H1 (cell line): Measurements from ENCODE around the gene CYYR1. TPM values are rescaled to one million over a fixed set of nuclear protein-coding genes. Genes with fewer than 3 reads are reported as not detected.

Source experiments
- CTCF ChIA-PET: fragments of 300-600 bp; sonication (Branson Sonifier 250); formaldehyde crosslinking; loops from one replicate; lab custom pipeline; 2021; ENCODE audit not compliant: partially characterized antibody; lab: Charles Lee
- POLR2A ChIA-PET: fragments of 300-600 bp; sonication (Branson Sonifier 250); formaldehyde crosslinking; loops from one replicate; lab custom pipeline; 2021; ENCODE audit warnings: inconsistent platforms; ENCODE audit not compliant: partially characterized antibody; lab: Charles Lee
- DNase-seq, 2 experiments: peaks; one replicate each; pipeline versions ENCODE4 v3.0.0 to v3.0.0-alpha.2; 2010 to 2022; ENCODE audit warnings: low spot score in 2 of 2, low read depth in 1 of 2, mixed read lengths in 1 of 2
- FAIRE-seq: peaks from 2 replicates; lab custom pipeline; 2011; peaks lifted over from hg19 to GRCh38; lab: Jason Lieb, UNC
- H2AFZ ChIP-seq: 2 replicates; pipeline ENCODE4 v1.8.1; 2012; ENCODE audit warnings: low read length, inconsistent platforms
- H2AK5ac ChIP-seq: 2 replicates; pipeline ENCODE4 v1.6.1; 2013; ENCODE audit warnings: low read depth, low read length
- H2BK120ac ChIP-seq: replicated peaks from 2 replicates; pipeline ENCODE3; 2013; ENCODE audit warnings: low read depth, low read length, inconsistent platforms
- H2BK12ac ChIP-seq: 2 replicates; pipeline ENCODE4 v1.6.1; 2013; ENCODE audit warnings: low read depth, low read length
- H2BK15ac ChIP-seq: 2 replicates; pipeline ENCODE4 v1.6.1; 2013; ENCODE audit warnings: low read length
- H2BK20ac ChIP-seq: 2 replicates; pipeline ENCODE4 v1.6.1; 2013; ENCODE audit warnings: low read length
- H2BK5ac ChIP-seq: 2 replicates; pipeline ENCODE4 v1.6.1; 2013; ENCODE audit warnings: low read depth, low read length
- H3K14ac ChIP-seq: 2 replicates; pipeline ENCODE4 v1.6.1; 2013; ENCODE audit warnings: inconsistent platforms; ENCODE audit not compliant: insufficient read length
- H3K18ac ChIP-seq: 2 replicates; pipeline ENCODE4 v1.6.1; 2013; ENCODE audit warnings: low read length; ENCODE audit errors: extremely low read depth
- H3K23ac ChIP-seq: 2 replicates; pipeline ENCODE4 v1.6.1; 2013; ENCODE audit warnings: inconsistent platforms; ENCODE audit not compliant: insufficient read length
- H3K23me2 ChIP-seq: 2 replicates; pipeline ENCODE4 v1.6.1; 2013; ENCODE audit warnings: low read depth, low read length
- H3K27ac ChIP-seq: 2 replicates; pipeline ENCODE4 v1.6.1; 2011; ENCODE audit warnings: low read depth, low read length, inconsistent platforms
- H3K27me3 ChIP-seq, 4 experiments: replicated peaks in 1 of 4; 1 replicate in 1 of 4; 2 replicates in 3 of 4; pipeline versions ENCODE4 v1.6.1 to v1.8.1; 2011 to 2013; ENCODE audit warnings: low read length in 3 of 4, mild to moderate bottlenecking in 3 of 4, inconsistent platforms in 2 of 4, mixed read lengths in 2 of 4, moderate library complexity in 1 of 4; ENCODE audit not compliant: control insufficient read depth in 3 of 4, insufficient read depth in 3 of 4; ENCODE audit errors: extremely low read depth in 1 of 4
- H3K36me3 ChIP-seq, 4 experiments: 2 replicates each; pipeline versions ENCODE4 v1.6.1 to v1.8.1; 2011 to 2013; ENCODE audit warnings: mild to moderate bottlenecking in 4 of 4, low read length in 3 of 4, moderate library complexity in 2 of 4, control low read depth in 1 of 4, inconsistent platforms in 1 of 4; ENCODE audit not compliant: insufficient read depth in 4 of 4, control insufficient read depth in 2 of 4
- H3K4ac ChIP-seq: replicated peaks from 2 replicates; pipeline ENCODE3; 2013; ENCODE audit warnings: low read length, low read depth, mixed read lengths, inconsistent platforms; ENCODE audit not compliant: insufficient read length
- H3K4me1 ChIP-seq, 4 experiments: replicated peaks in 1 of 4; 1 replicate in 1 of 4; 2 replicates in 3 of 4; pipeline versions ENCODE4 v1.6.1 to v1.8.1; 2011 to 2013; ENCODE audit warnings: low read length in 3 of 4, inconsistent platforms in 2 of 4, mixed read lengths in 1 of 4; ENCODE audit not compliant: insufficient read depth in 4 of 4, control insufficient read depth in 3 of 4
- H3K4me2 ChIP-seq, 2 experiments: 2 replicates each; pipeline versions ENCODE4 v1.6.1 to v1.8.1; 2011 to 2013; ENCODE audit warnings: low read depth in 2 of 2, low read length in 2 of 2, control low read depth in 1 of 2, inconsistent platforms in 1 of 2, mild to moderate bottlenecking in 1 of 2; ENCODE audit not compliant: insufficient read depth in 1 of 2
- H3K4me3 ChIP-seq, 4 experiments: fragments of 200-600, 300-600 bp in 1 of 4; sonication (generic), shearing (Covaris generic), sonication (Bioruptor Twin) in 1 of 4; 2 replicates each; pipeline versions ENCODE4 v1.5.1 to v1.8.1; 2011 to 2016; ENCODE audit warnings: low read length in 4 of 4, low read depth in 3 of 4, control low read depth in 2 of 4, inconsistent platforms in 2 of 4, mild to moderate bottlenecking in 2 of 4, mixed read lengths in 1 of 4, moderate library complexity in 1 of 4; ENCODE audit not compliant: insufficient read depth in 2 of 4; ENCODE audit errors: extremely low read depth in 1 of 4
- H3K56ac ChIP-seq: replicated peaks from 2 replicates; pipeline ENCODE3; 2013; ENCODE audit warnings: low read depth, mild to moderate bottlenecking, mixed read lengths, low read length, inconsistent platforms; ENCODE audit not compliant: insufficient read length
- H3K79me1 ChIP-seq: 2 replicates; pipeline ENCODE4 v1.6.1; 2013; ENCODE audit warnings: low read depth, low read length, control low read depth
- H3K79me2 ChIP-seq, 2 experiments: 2 replicates each; pipeline versions ENCODE4 v1.6.1 to v1.8.1; 2012 to 2013; ENCODE audit warnings: low read length in 2 of 2, mild to moderate bottlenecking in 2 of 2, inconsistent platforms in 1 of 2; ENCODE audit not compliant: insufficient read depth in 2 of 2, control insufficient read depth in 1 of 2
- H3K9ac ChIP-seq, 4 experiments: replicated peaks in 1 of 4; 1 replicate in 1 of 4; 2 replicates in 3 of 4; pipeline versions ENCODE4 v1.6.1 to v1.8.1; 2011 to 2013; ENCODE audit warnings: low read depth in 3 of 4, low read length in 3 of 4, control low read depth in 2 of 4, mild to moderate bottlenecking in 2 of 4, moderate library complexity in 2 of 4, inconsistent platforms in 1 of 4; ENCODE audit errors: extremely low read depth in 1 of 4
- H3K9me3 ChIP-seq, 2 experiments: 2 replicates each; pipeline versions ENCODE4 v1.6.1 to v1.8.1; 2012 to 2013; ENCODE audit warnings: mild to moderate bottlenecking in 2 of 2, moderate library complexity in 2 of 2, control low read depth in 1 of 2, inconsistent platforms in 1 of 2, low read depth in 1 of 2, low read length in 1 of 2, mixed read lengths in 1 of 2; ENCODE audit not compliant: insufficient read depth in 2 of 2
- H4K20me1 ChIP-seq, 2 experiments: replicated peaks in 1 of 2; 2 replicates each; pipeline versions ENCODE3 to v1.8.1; 2011 to 2013; ENCODE audit warnings: inconsistent platforms in 2 of 2, low read length in 2 of 2, mild to moderate bottlenecking in 1 of 2; ENCODE audit not compliant: insufficient read depth in 2 of 2, control insufficient read depth in 1 of 2
- H4K5ac ChIP-seq: 2 replicates; pipeline ENCODE4 v1.6.1; 2013; ENCODE audit warnings: low read length, low read depth, mixed read lengths, inconsistent platforms; ENCODE audit not compliant: insufficient read length
- H4K8ac ChIP-seq: 2 replicates; pipeline ENCODE4 v1.8.0; 2013; ENCODE audit warnings: mild to moderate bottlenecking, moderate library complexity, low read length, inconsistent platforms; ENCODE audit not compliant: insufficient read depth; ENCODE audit errors: extremely low read depth
- H4K91ac ChIP-seq: replicated peaks from 2 replicates; pipeline ENCODE3; 2013; ENCODE audit warnings: low read length, mixed read lengths, inconsistent platforms; ENCODE audit not compliant: insufficient read length
- CHD2 ChIP-seq: IDR thresholded peaks from 2 replicates; pipeline ENCODE4 v1.6.1; 2012; ENCODE audit warnings: low read length, improper control_type of control experiment
- EGR1 ChIP-seq: IDR thresholded peaks from 2 replicates; pipeline ENCODE4 v1.6.1; 2011; ENCODE audit warnings: low read depth, low read length, borderline replicate concordance
- HDAC2 ChIP-seq, 2 experiments: fragments of 300-600 bp in 1 of 2; sonication (generic) in 1 of 2; IDR thresholded peaks; 2 replicates each; pipeline ENCODE4 v1.6.1; 2011 to 2012; ENCODE audit warnings: low read depth in 2 of 2, low read length in 2 of 2, mild to moderate bottlenecking in 2 of 2, moderate library complexity in 2 of 2, borderline replicate concordance in 1 of 2, inconsistent platforms in 1 of 2
- POLR2A ChIP-seq, 2 experiments: IDR thresholded peaks; 1 replicate in 1 of 2; 2 replicates in 1 of 2; pipeline ENCODE4 v1.6.1; 2011; ENCODE audit warnings: low read depth in 2 of 2, low read length in 2 of 2, mild to moderate bottlenecking in 2 of 2; ENCODE audit errors: control extremely low read depth in 1 of 2
- SIRT6 ChIP-seq: IDR thresholded peaks from one replicate; pipeline ENCODE4 v1.7.1; 2012; ENCODE audit warnings: low read length, inconsistent platforms
- TEAD4 ChIP-seq: IDR thresholded peaks from 2 replicates; pipeline ENCODE4 v1.6.1; 2012; ENCODE audit warnings: low read depth, low read length, inconsistent platforms, mixed read lengths
- YY1 ChIP-seq: IDR thresholded peaks from 2 replicates; pipeline ENCODE4 v1.6.1; 2011; ENCODE audit warnings: low read depth, mild to moderate bottlenecking, low read length
- WGBS, 2 experiments: shearing (Covaris generic) in 1 of 2; methylation state at CpG; one replicate each; pipeline versions ENCODE4 v1.1.6 to v1.1.7; 2013 to 2015; ENCODE audit warnings: low lambda C conversion rate in 2 of 2, mixed read lengths in 2 of 2, inconsistent platforms in 1 of 2, low coverage in 1 of 2, missing lambda C conversion rate in 1 of 2; ENCODE audit not compliant: insufficient replicate concordance in 2 of 2, insufficient coverage in 1 of 2, insufficient read length in 1 of 2; ENCODE audit errors: extremely low coverage in 1 of 2, missing lambda C conversion rate in 1 of 2; 5-methylcytosine and 5-hydroxymethylcytosine counted together
- polyA plus RNA-seq, 7 experiments: library from polyadenylated mRNA; depleted of rRNA in 3 of 7; stranded (reverse) in 5 of 7; unstranded in 2 of 7; fragments of >200 nt in 5 of 7; fragments of 200-250 nt in 2 of 7; gene quantifications; 1 replicate in 5 of 7; 2 replicates in 1 of 7; 4 replicates in 1 of 7; pipeline versions ENCODE4 v1.2.1 to v1.2.3, GENCODE V29; 2011 to 2013; ENCODE audit warnings: missing spikeins in 2 of 7, mixed read lengths in 2 of 7
- total RNA-seq: library from RNA; stranded (reverse); fragmentation: NEBNext Ultra II Directional; extraction: Animal tissue kit (Norgen Biotek cat#: 25700); gene quantifications from 2 replicates; pipeline ENCODE4 v1.2.1, GENCODE V29; 2021
- TF ChIP-seq, protein P1 (sequence below): IDR thresholded peaks from 2 replicates; pipeline ENCODE4 v1.6.1; 2012; ENCODE audit warnings: inconsistent platforms

CYYR1 gene
- total and polyA plus RNA-seq, 2 of the 8 experiments (the other 6 are each of a cell fraction or from before 2014, with no cell fraction given), result 12.2 to 37.9 TPM

- H3K27ac ChIP-seq, result no peak overlapping the region
- FAIRE-seq, result no peak
These were observed 59.9 kb downstream of the CYYR1 start for GRCh38 chr21:26513212-26513611.

More at GRCh38 chr21:26513212-26513611, 59.9 kb downstream of the CYYR1 start:
- Histone ChIP-seq H2AFZ (no peak overlapping the region), H3K56ac (no peak overlapping the region), H4K8ac (no peak overlapping the region), H3K4ac (no peak overlapping the region), H3K4me1 (peaks cover 3 to 11% (median 8%) of the 10 kb centered on the region in 4 experiments; a peak in 6 of 7 replicates), H4K91ac (no peak overlapping the region), H3K4me2 (peak overlapping the region in 1 of 2 experiments; percentile 66; a peak in 1 of 4 replicates), H3K23me2 (no peaks in the 10 kb centered on the region), H3K36me3 (no peaks in the 10 kb centered on the region), H2BK15ac (no peak overlapping the region), H2BK5ac (no peak overlapping the region), H4K5ac (no peak overlapping the region), H3K18ac (no peak overlapping the region), H3K23ac (no peak overlapping the region), H3K79me2 (no peaks in the 10 kb centered on the region), H3K79me1 (no peaks in the 10 kb centered on the region), H2BK12ac (no peak overlapping the region; the same call in 1 of the 2 replicates), H3K9me3 (no peaks in the 10 kb centered on the region), H3K27me3 (no peaks in the 10 kb centered on the region), H2BK120ac (no peak overlapping the region), H2BK20ac (no peak overlapping the region), H2AK5ac (no peak overlapping the region), H3K9ac (no peak overlapping the region), H3K14ac (no peak overlapping the region), H4K20me1 (peaks cover 0 to 2% of the 10 kb centered on the region in 2 experiments), H3K4me3 (no peak overlapping the region)
- no peak for TF ChIP-seq POLR2A (IDR thresholded peaks at IDR 0.05; ENCODE audit: control extremely low read depth in 1 of 2, low read depth in 2 of 2, low read length in 2 of 2)
- no peak for TF ChIP-seq HDAC2 (IDR thresholded peaks at IDR 0.05; ENCODE audit: borderline replicate concordance in 1 of 2, low read depth in 2 of 2, low read length in 2 of 2)
- TF ChIP-seq SIRT6, result no peak
- no peak for TF ChIP-seq YY1
- TF ChIP-seq, protein P1, sequence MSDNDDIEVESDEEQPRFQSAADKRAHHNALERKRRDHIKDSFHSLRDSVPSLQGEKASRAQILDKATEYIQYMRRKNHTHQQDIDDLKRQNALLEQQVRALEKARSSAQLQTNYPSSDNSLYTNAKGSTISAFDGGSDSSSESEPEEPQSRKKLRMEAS, result no peak
- TF ChIP-seq TEAD4, result no peak
- TF ChIP-seq CHD2, result no peak
- no peak for TF ChIP-seq EGR1
- 90% methylated on average over 1 of the region's 1 CpG; no CpG with 5 or more reads in 1 of the 2 experiments for whole genome bisulfite sequencing, 2 experiments
- ChIA-PET POLR2A (no interaction called here), CTCF (no interaction called here)
- DNase-seq, result no peak
